ENCODE results near the gene NKIRAS2. TPM values are rescaled to one million over a fixed set of nuclear protein-coding genes. Genes with fewer than 3 reads are reported as not detected.

Gene NKIRAS2
- total and polyA plus RNA-seq, 2 of the 4 experiments (the other 2 are of a cell fraction), result 25.6 to 51.8 TPM

GRCh38 chr17:42005166-42005565, 14.7 kb upstream of the NKIRAS2 start:
- intact Hi-C loops (cut with micrococcal nuclease) (no loop called here), in situ Hi-C loops (cut with MboI; ENCODE audit: low sequenced_read_pairs) (no loop called here), dilution Hi-C loops (cut with HindIII; ENCODE audit: low sequenced_read_pairs, unreplicated experiment) (no loop called here)
- DNase-seq (no peak), ATAC-seq (ENCODE audit: low read depth) (no peak)
- Histone ChIP-seq H2BK15ac (ENCODE audit: low read depth, low read length) (no peak overlapping the region), H2BK5ac (ENCODE audit: low read depth, low read length, poor library complexity, severe bottlenecking) (no peak overlapping the region), H3K27me3 (ENCODE audit: control insufficient read depth, insufficient read depth, low read length) (no peaks in the 10 kb centered on the region), H4K8ac (ENCODE audit: low read depth in 2 of 2, low read length in 2 of 2) (no peak overlapping the region), H3K4me2 (ENCODE audit: low read depth, low read length) (no peak overlapping the region), H3K9me3 (ENCODE audit: control insufficient read depth, insufficient read depth, low read length) (no peaks in the 10 kb centered on the region), H3K23ac (ENCODE audit: low read depth, low read length) (no peak overlapping the region), H2AK9ac (replicated peaks; ENCODE audit: low read depth, low read length, poor library complexity) (no peak overlapping the region), H3K18ac (ENCODE audit: low read depth, low read length) (no peak overlapping the region), H3K9me1 (ENCODE audit: insufficient read depth, low read length) (peaks cover 14% of the 10 kb centered on the region), H4K5ac (ENCODE audit: low read depth, low read length) (no peak overlapping the region), H3K56ac (ENCODE audit: extremely low read depth, insufficient read depth, low read length) (no peak overlapping the region), H2BK120ac (ENCODE audit: low read depth, low read length) (no peak overlapping the region), H3K79me1 (ENCODE audit: low read depth in 1 of 2, low read length in 2 of 2) (peaks cover 34 to 75% of the 10 kb centered on the region in 2 experiments), H3K27ac (ENCODE audit: insufficient read depth, low read length) (no peak overlapping the region), H4K91ac (ENCODE audit: insufficient read depth, low read depth, low read length) (no peak overlapping the region), H2AFZ (replicated peaks; ENCODE audit: low read length, poor library complexity) (no peak overlapping the region), H3K36me3 (ENCODE audit: control insufficient read depth, insufficient read depth, low read length) (peaks cover 7% of the 10 kb centered on the region), H2BK20ac (ENCODE audit: low read depth, low read length) (no peak overlapping the region), H2AK5ac (ENCODE audit: low read depth, low read length) (no peak overlapping the region), H4K20me1 (ENCODE audit: insufficient read depth, low read length) (peaks cover 81% of the 10 kb centered on the region), H3K4me3 (ENCODE audit: insufficient read depth, low read depth, low read length) (no peak overlapping the region), H3K14ac (replicated peaks; ENCODE audit: low read depth, low read length) (no peak overlapping the region), H3K4me1 (ENCODE audit: control insufficient read depth, insufficient read depth, low read length) (peaks cover 14% of the 10 kb centered on the region), H3K4ac (ENCODE audit: low read depth, low read length) (no peak overlapping the region), H3K9ac (ENCODE audit: low read depth, low read length) (no peak overlapping the region)
- TF ChIP-seq BHLHE40 (IDR thresholded peaks at IDR 0.05; ENCODE audit: low read depth, low read length), result no peak
- TF ChIP-seq RCOR1 (IDR thresholded peaks at IDR 0.05; ENCODE audit: insufficient replicate concordance, low read length), result no peak
- TF ChIP-seq MAFK (IDR thresholded peaks at IDR 0.05; ENCODE audit: low read depth, low read length), result no peak
- TF ChIP-seq RFX5 (IDR thresholded peaks at IDR 0.05; ENCODE audit: low read depth, low read length), result no peak
- no peak for TF ChIP-seq NFE2L2 (IDR thresholded peaks at IDR 0.05; ENCODE audit: low read depth, low read length)
- no peak for TF ChIP-seq CHD1 (IDR thresholded peaks at IDR 0.05; ENCODE audit: low read depth, low read length)
- no peak for TF ChIP-seq CTCF (conservative IDR thresholded peaks at IDR 0.05; ENCODE audit: low read depth, low read length)
- no peak for TF ChIP-seq MAZ (IDR thresholded peaks at IDR 0.05; ENCODE audit: borderline replicate concordance, low read depth, low read length)
- no peak for TF ChIP-seq FOS (IDR thresholded peaks at IDR 0.05; ENCODE audit: low read depth, low read length)
- TF ChIP-seq, protein P1, sequence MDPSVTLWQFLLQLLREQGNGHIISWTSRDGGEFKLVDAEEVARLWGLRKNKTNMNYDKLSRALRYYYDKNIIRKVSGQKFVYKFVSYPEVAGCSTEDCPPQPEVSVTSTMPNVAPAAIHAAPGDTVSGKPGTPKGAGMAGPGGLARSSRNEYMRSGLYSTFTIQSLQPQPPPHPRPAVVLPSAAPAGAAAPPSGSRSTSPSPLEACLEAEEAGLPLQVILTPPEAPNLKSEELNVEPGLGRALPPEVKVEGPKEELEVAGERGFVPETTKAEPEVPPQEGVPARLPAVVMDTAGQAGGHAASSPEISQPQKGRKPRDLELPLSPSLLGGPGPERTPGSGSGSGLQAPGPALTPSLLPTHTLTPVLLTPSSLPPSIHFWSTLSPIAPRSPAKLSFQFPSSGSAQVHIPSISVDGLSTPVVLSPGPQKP (IDR thresholded peaks at IDR 0.05; ENCODE audit: borderline replicate concordance, low read depth, low read length), result no peak
- TF ChIP-seq, protein P2, sequence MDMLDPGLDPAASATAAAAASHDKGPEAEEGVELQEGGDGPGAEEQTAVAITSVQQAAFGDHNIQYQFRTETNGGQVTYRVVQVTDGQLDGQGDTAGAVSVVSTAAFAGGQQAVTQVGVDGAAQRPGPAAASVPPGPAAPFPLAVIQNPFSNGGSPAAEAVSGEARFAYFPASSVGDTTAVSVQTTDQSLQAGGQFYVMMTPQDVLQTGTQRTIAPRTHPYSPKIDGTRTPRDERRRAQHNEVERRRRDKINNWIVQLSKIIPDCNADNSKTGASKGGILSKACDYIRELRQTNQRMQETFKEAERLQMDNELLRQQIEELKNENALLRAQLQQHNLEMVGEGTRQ (IDR thresholded peaks at IDR 0.05; ENCODE audit: low read depth, low read length), result no peak
- TF ChIP-seq POLR2A (IDR thresholded peaks at IDR 0.05; ENCODE audit: low read depth, low read length), result no peak
- BruUV-seq (replicated peaks), result no TSS peak
- WGBS, 2 experiments (ENCODE audit: extremely low coverage in 2 of 2, insufficient read length in 1 of 2), result no CpG with 5 or more reads among the region's 1 CpG
- ChIA-PET POLR2A (ENCODE audit: unreplicated experiment) (no interaction called here), CTCF (interaction anchor here (0.6 kb wide), 1 partner anchor 27 kb away, joined by 4 read pairs; no protein-coding TSS in a partner anchor)
